Cardiac fibroblast (primary cell): ENCODE measurements around the gene UNK.

Experiments used
- DNase-seq, 2 donors: peaks; one replicate each; pipeline versions ENCODE4 v3.0.0 to v3.0.0-alpha.2; 2010; ENCODE audit warnings: low read depth in 2 of 2
- H3K4me3 ChIP-seq, 2 donors: replicated peaks in 1 of 2; 1 replicate in 1 of 2; 2 replicates in 1 of 2; pipeline ENCODE4 v1.5.1; 2011; ENCODE audit warnings: low read depth in 2 of 2, low read length in 2 of 2, mild to moderate bottlenecking in 2 of 2, moderate library complexity in 1 of 2
- TF ChIP-seq, protein P1 (sequence below): IDR thresholded peaks from one replicate; pipeline ENCODE4 v1.5.1; 2011; ENCODE audit warnings: low read depth, mild to moderate bottlenecking, low read length, inconsistent platforms

The UNK gene

DNA sequence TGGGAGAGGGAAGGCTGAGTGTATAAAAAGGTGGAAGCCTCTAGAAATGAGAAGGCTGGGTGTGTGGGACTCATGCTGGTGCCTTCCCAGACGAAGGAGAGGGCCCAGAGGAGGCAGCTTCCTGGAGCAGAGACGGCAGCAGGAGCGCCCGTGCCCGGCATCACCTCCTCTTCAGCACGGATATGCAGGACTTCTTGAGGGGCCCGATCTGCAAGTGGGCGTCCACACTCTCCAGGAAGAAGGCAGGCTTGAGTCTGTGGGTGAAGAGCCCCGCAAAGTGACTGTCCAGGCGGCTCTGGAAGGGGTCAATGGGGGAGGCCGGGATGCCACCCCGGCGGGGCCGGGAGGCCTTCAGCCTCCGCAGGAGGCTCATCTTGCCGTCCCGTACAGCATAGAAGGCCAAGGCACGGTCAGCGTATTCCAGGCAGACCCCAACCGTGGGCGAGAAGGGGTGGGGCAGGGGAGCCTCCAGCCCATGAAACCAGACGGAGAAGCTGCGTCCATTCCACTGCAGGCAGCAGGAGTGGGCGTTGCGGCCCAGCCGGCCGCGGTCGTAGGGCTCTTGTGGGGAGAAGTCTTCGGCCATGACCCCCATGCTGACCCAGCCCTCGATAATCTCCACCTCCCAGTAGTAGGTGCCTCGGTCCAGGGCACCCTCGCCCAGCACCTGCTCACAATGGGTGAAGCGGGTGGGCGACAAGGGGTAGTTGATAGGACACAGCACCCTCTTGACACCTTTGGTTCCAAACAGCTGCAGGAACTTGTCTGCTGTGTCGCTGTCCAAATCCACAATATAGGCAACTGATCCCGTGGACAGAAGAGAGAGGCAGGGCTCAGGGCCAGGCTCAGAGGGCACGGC lies 89.9 kb downstream of the UNK start:
- H3K4me3 ChIP-seq = no peak overlapping the region
- DNase-seq = no peak
- TF ChIP-seq, protein P1, sequence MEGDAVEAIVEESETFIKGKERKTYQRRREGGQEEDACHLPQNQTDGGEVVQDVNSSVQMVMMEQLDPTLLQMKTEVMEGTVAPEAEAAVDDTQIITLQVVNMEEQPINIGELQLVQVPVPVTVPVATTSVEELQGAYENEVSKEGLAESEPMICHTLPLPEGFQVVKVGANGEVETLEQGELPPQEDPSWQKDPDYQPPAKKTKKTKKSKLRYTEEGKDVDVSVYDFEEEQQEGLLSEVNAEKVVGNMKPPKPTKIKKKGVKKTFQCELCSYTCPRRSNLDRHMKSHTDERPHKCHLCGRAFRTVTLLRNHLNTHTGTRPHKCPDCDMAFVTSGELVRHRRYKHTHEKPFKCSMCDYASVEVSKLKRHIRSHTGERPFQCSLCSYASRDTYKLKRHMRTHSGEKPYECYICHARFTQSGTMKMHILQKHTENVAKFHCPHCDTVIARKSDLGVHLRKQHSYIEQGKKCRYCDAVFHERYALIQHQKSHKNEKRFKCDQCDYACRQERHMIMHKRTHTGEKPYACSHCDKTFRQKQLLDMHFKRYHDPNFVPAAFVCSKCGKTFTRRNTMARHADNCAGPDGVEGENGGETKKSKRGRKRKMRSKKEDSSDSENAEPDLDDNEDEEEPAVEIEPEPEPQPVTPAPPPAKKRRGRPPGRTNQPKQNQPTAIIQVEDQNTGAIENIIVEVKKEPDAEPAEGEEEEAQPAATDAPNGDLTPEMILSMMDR = no peak
